ENCODE data around the gene RTN1.

- TF ChIP-seq, protein P1, sequence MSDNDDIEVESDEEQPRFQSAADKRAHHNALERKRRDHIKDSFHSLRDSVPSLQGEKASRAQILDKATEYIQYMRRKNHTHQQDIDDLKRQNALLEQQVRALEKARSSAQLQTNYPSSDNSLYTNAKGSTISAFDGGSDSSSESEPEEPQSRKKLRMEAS (IDR thresholded peaks at IDR 0.05; ENCODE audit: low read depth, low read length) = no peak
- TF ChIP-seq CTCF (IDR thresholded peaks at IDR 0.05; ENCODE audit: low read depth, low read length) (no peak), POLR2A (IDR thresholded peaks at IDR 0.05; ENCODE audit: extremely low read depth, insufficient read length) (no peak), MYC (IDR thresholded peaks at IDR 0.05; ENCODE audit: low read depth, low read length) (no peak)
Observed at GRCh38 chr14:59679872-59680271, 190.7 kb downstream of the RTN1 start.

Data from NB4 (cell line).